GM12878 (cell line): Measurements from ENCODE around the gene SLC52A3. TPM values are rescaled to one million over a fixed set of nuclear protein-coding genes. Genes with fewer than 3 reads are reported as not detected.

Experiments
- BCLAF1 ChIP-seq: fragments of 450-650 bp; IDR thresholded peaks from 2 replicates; pipeline ENCODE4 v1.6.1; 2017; ENCODE audit warnings: antibody characterized with exemption, mild to moderate bottlenecking, moderate library complexity
- HDGF ChIP-seq: fragments of 450-650 bp; IDR thresholded peaks from 2 replicates; pipeline ENCODE4 v1.6.1; 2016; ENCODE audit warnings: antibody characterized with exemption
- KLF5 ChIP-seq: fragments of 450-650 bp; IDR thresholded peaks from 2 replicates; pipeline ENCODE4 v1.6.1; 2014; ENCODE audit warnings: mild to moderate bottlenecking; ENCODE audit not compliant: partially characterized antibody
- NFXL1 ChIP-seq: fragments of 450-650 bp; IDR thresholded peaks from 2 replicates; pipeline ENCODE4 v1.6.1; 2017; ENCODE audit warnings: antibody characterized with exemption, mild to moderate bottlenecking, borderline replicate concordance
- RAD21 ChIP-seq: IDR thresholded peaks from 2 replicates; pipeline ENCODE4 v1.6.1; 2011; ENCODE audit warnings: mild to moderate bottlenecking, low read depth, low read length, moderate library complexity; ENCODE audit not compliant: insufficient read depth
- RCOR1 ChIP-seq: conservative IDR thresholded peaks from 2 replicates; pipeline ENCODE4 v1.6.1; 2012; ENCODE audit warnings: low read depth, low read length, improper control_type of control experiment
- SIN3A ChIP-seq: IDR thresholded peaks from 2 replicates; pipeline ENCODE4 v1.6.1; 2012; ENCODE audit warnings: low read depth, low read length, improper control_type of control experiment
- SMC3 ChIP-seq: IDR thresholded peaks from 2 replicates; pipeline ENCODE4 v1.6.1; 2011; ENCODE audit warnings: low read length, improper control_type of control experiment, borderline replicate concordance
- TCF12 ChIP-seq: IDR thresholded peaks from 2 replicates; pipeline ENCODE4 v1.6.1; 2011; ENCODE audit warnings: low read depth, mild to moderate bottlenecking, low read length
- polyA plus RNA-seq, 11 experiments: library from polyadenylated mRNA; depleted of rRNA in 4 of 11; unstranded in 6 of 11; stranded (reverse) in 5 of 11; fragments of >200 nt; fragmentation: Nextera tagmentation in 4 of 11; fragmentation: Illumina TruSeq in 1 of 11; extraction: Ambion mirVana in 4 of 11; extraction: Trizol in 1 of 11; gene quantifications; 1 replicate in 1 of 11; 2 replicates in 10 of 11; pipeline versions ENCODE4 v1.2.1 to v1.2.3, GENCODE V29; 2011 to 2016; ENCODE audit warnings: inconsistent platforms in 2 of 11, missing spikeins in 2 of 11, low read depth in 1 of 11
- total RNA-seq, 4 experiments: library from RNA; depleted of rRNA in 3 of 4; stranded (reverse); fragments of >200 nt in 3 of 4; fragmentation: Illumina TruSeq in 1 of 4; extraction: Trizol in 1 of 4; gene quantifications; 2 replicates each; pipeline versions ENCODE4 v1.2.1 to v1.2.3, GENCODE V29; 2013 to 2021
- TF ChIP-seq, protein P1 (sequence below): IDR thresholded peaks from 2 replicates; pipeline ENCODE4 v1.6.1; 2011; ENCODE audit warnings: borderline replicate concordance, low read depth, mild to moderate bottlenecking, moderate library complexity, mixed read lengths, low read length; ENCODE audit not compliant: insufficient read depth; ENCODE audit errors: extremely low read length
- TF ChIP-seq, protein P2 (sequence below): fragments of 450-650 bp; IDR thresholded peaks from 2 replicates; pipeline ENCODE4 v1.6.1; 2016; ENCODE audit warnings: mild to moderate bottlenecking, moderate library complexity, borderline replicate concordance
- TF ChIP-seq, protein P3 (sequence below): IDR thresholded peaks from 2 replicates; pipeline ENCODE4 v1.6.1; 2012; ENCODE audit warnings: low read depth, low read length, improper control_type of control experiment
- TF ChIP-seq, protein P4 (sequence below): fragments of 450-650 bp; IDR thresholded peaks from 2 replicates; pipeline ENCODE4 v1.6.1; 2017; ENCODE audit warnings: low read depth, mild to moderate bottlenecking, moderate library complexity
- TF ChIP-seq, protein P5 (sequence below): fragments of 450-650 bp; formaldehyde crosslinking; IDR thresholded peaks from 2 replicates; pipeline ENCODE4 v1.4.0; 2020; ENCODE audit warnings: mild to moderate bottlenecking, moderate library complexity

The SLC52A3 gene
- total and polyA plus RNA-seq, 10 of the 15 experiments (the other 5 are each of a cell fraction or from before 2014, with no cell fraction given): not detected

DNA sequence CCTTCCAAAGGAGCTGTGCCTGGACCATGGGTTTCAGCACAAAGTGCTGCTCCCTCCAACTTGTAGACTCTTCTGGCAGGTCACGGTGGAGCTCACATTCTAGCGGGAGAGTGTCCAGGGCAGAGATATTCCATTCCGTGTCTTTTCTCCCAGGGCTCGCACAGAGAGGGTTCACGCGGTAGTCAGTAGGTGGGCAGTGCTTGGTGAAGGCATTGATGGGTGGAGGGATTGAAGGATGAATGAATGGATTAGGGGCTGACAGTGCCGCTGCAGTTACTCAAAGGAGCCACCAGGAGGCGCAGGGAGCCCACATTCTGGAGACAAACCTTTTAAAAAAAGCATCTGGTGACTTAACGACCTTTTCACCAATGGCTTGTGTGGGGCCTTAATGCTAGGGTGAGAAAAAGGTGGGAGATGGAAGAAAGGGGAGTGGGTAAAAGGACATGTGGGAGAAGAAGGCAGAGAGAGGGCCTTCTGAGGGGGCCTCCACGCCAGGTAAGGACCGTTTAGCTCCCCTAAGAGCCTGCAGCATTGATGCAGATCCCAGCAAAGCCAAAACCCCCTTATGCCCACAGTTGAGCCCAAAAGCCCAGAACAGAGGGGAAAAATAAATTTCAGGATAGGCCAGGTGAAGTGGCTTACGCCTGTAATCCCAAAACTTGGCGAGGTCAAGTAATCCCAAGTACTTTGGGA is 47.8 kb upstream of the SLC52A3 start (continued):
- TF ChIP-seq, protein P1, sequence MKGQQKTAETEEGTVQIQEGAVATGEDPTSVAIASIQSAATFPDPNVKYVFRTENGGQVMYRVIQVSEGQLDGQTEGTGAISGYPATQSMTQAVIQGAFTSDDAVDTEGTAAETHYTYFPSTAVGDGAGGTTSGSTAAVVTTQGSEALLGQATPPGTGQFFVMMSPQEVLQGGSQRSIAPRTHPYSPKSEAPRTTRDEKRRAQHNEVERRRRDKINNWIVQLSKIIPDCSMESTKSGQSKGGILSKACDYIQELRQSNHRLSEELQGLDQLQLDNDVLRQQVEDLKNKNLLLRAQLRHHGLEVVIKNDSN: no peak
- TF ChIP-seq BCLAF1 (no peak), SMC3 (peak; percentile 100), KLF5 (no peak), SIN3A (no peak), HDGF (no peak), RCOR1 (no peak), RAD21 (peak; percentile 95), NFXL1 (no peak), TCF12 (no peak)
- TF ChIP-seq, protein P2, sequence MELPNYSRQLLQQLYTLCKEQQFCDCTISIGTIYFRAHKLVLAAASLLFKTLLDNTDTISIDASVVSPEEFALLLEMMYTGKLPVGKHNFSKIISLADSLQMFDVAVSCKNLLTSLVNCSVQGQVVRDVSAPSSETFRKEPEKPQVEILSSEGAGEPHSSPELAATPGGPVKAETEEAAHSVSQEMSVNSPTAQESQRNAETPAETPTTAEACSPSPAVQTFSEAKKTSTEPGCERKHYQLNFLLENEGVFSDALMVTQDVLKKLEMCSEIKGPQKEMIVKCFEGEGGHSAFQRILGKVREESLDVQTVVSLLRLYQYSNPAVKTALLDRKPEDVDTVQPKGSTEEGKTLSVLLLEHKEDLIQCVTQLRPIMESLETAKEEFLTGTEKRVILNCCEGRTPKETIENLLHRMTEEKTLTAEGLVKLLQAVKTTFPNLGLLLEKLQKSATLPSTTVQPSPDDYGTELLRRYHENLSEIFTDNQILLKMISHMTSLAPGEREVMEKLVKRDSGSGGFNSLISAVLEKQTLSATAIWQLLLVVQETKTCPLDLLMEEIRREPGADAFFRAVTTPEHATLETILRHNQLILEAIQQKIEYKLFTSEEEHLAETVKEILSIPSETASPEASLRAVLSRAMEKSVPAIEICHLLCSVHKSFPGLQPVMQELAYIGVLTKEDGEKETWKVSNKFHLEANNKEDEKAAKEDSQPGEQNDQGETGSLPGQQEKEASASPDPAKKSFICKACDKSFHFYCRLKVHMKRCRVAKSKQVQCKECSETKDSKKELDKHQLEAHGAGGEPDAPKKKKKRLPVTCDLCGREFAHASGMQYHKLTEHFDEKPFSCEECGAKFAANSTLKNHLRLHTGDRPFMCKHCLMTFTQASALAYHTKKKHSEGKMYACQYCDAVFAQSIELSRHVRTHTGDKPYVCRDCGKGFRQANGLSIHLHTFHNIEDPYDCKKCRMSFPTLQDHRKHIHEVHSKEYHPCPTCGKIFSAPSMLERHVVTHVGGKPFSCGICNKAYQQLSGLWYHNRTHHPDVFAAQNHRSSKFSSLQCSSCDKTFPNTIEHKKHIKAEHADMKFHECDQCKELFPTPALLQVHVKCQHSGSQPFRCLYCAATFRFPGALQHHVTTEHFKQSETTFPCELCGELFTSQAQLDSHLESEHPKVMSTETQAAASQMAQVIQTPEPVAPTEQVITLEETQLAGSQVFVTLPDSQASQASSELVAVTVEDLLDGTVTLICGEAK: no peak
- TF ChIP-seq, protein P3, sequence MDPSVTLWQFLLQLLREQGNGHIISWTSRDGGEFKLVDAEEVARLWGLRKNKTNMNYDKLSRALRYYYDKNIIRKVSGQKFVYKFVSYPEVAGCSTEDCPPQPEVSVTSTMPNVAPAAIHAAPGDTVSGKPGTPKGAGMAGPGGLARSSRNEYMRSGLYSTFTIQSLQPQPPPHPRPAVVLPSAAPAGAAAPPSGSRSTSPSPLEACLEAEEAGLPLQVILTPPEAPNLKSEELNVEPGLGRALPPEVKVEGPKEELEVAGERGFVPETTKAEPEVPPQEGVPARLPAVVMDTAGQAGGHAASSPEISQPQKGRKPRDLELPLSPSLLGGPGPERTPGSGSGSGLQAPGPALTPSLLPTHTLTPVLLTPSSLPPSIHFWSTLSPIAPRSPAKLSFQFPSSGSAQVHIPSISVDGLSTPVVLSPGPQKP: no peak
- TF ChIP-seq, protein P4, sequence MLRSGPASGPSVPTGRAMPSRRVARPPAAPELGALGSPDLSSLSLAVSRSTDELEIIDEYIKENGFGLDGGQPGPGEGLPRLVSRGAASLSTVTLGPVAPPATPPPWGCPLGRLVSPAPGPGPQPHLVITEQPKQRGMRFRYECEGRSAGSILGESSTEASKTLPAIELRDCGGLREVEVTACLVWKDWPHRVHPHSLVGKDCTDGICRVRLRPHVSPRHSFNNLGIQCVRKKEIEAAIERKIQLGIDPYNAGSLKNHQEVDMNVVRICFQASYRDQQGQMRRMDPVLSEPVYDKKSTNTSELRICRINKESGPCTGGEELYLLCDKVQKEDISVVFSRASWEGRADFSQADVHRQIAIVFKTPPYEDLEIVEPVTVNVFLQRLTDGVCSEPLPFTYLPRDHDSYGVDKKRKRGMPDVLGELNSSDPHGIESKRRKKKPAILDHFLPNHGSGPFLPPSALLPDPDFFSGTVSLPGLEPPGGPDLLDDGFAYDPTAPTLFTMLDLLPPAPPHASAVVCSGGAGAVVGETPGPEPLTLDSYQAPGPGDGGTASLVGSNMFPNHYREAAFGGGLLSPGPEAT: no peak
- TF ChIP-seq, protein P5, sequence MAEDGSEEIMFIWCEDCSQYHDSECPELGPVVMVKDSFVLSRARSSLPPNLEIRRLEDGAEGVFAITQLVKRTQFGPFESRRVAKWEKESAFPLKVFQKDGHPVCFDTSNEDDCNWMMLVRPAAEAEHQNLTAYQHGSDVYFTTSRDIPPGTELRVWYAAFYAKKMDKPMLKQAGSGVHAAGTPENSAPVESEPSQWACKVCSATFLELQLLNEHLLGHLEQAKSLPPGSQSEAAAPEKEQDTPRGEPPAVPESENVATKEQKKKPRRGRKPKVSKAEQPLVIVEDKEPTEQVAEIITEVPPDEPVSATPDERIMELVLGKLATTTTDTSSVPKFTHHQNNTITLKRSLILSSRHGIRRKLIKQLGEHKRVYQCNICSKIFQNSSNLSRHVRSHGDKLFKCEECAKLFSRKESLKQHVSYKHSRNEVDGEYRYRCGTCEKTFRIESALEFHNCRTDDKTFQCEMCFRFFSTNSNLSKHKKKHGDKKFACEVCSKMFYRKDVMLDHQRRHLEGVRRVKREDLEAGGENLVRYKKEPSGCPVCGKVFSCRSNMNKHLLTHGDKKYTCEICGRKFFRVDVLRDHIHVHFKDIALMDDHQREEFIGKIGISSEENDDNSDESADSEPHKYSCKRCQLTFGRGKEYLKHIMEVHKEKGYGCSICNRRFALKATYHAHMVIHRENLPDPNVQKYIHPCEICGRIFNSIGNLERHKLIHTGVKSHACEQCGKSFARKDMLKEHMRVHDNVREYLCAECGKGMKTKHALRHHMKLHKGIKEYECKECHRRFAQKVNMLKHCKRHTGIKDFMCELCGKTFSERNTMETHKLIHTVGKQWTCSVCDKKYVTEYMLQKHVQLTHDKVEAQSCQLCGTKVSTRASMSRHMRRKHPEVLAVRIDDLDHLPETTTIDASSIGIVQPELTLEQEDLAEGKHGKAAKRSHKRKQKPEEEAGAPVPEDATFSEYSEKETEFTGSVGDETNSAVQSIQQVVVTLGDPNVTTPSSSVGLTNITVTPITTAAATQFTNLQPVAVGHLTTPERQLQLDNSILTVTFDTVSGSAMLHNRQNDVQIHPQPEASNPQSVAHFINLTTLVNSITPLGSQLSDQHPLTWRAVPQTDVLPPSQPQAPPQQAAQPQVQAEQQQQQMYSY (CRISPR knock-in tag): no peak
